ENCODE measurements around the gene PHTF2.

- TF ChIP-seq CTCF (IDR thresholded peaks at IDR 0.05) (no peak), EP300 (IDR thresholded peaks at IDR 0.05) (no peak), POLR2A (IDR thresholded peaks at IDR 0.05; ENCODE audit: low read depth) (no peak), POLR2AphosphoS5 (IDR thresholded peaks at IDR 0.05) (no peak)
Observed at GRCh38 chr7:77877791-77878190, 79.2 kb downstream of the PHTF2 start.
